ENCODE measurements around the gene ISY1. TPM values are rescaled to one million over a fixed set of nuclear protein-coding genes. Genes with fewer than 3 reads are reported as not detected.

Gene ISY1
- total RNA-seq, 2 experiments from 2014 or later = 28.2 to 28.5 TPM

DNA sequence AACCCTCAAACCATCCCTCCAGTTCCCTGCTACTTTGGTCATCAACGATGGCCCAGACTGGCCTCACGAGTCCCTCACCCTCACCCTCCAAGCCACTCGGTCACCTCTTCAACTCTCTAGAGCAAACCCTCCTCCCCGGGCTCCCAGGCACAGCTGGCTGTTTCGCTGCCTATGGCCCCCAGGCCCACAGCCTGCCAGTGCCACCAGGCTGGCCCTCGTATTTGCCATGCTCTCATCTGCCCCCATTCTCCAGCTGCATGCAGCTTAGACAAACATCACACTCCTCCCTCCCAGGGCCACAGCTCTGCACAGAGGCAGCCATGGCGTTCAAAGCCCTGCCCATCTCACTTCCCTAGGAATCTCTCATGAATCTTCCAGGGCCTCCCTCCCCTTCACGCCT is 53.1 kb downstream of the ISY1 start:
- ChIA-PET POLR2A (interaction anchor here (4.3 kb wide), 1 partner anchor 12 kb away, joined by 33 read pairs; the partner anchor contains the start of gene RAB43), CTCF (interaction anchor here (1.0 to 1.5 kb wide), 2 partner anchors 11 to 54 kb away, joined by 3 to 4 read pairs; no protein-coding TSS in a partner anchor)
- H3K4me1 ChIP-seq (ENCODE audit: insufficient read depth, low read length) = peaks cover 80% of the 10 kb centered on the region
- intact Hi-C loops (cut with DNase I, micrococcal nuclease) = no loop called here
- no peaks in the 10 kb centered on the region for H3K9me3 ChIP-seq (ENCODE audit: control insufficient read depth in 1 of 2, insufficient read depth in 1 of 2, low read length in 2 of 2)
- DNase-seq (no peak), ATAC-seq (ENCODE audit: poor library complexity) (no peak)
- TF ChIP-seq, protein P1, sequence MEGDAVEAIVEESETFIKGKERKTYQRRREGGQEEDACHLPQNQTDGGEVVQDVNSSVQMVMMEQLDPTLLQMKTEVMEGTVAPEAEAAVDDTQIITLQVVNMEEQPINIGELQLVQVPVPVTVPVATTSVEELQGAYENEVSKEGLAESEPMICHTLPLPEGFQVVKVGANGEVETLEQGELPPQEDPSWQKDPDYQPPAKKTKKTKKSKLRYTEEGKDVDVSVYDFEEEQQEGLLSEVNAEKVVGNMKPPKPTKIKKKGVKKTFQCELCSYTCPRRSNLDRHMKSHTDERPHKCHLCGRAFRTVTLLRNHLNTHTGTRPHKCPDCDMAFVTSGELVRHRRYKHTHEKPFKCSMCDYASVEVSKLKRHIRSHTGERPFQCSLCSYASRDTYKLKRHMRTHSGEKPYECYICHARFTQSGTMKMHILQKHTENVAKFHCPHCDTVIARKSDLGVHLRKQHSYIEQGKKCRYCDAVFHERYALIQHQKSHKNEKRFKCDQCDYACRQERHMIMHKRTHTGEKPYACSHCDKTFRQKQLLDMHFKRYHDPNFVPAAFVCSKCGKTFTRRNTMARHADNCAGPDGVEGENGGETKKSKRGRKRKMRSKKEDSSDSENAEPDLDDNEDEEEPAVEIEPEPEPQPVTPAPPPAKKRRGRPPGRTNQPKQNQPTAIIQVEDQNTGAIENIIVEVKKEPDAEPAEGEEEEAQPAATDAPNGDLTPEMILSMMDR (IDR thresholded peaks at IDR 0.05) = no peak
- no peak overlapping the region for H3K4me3 ChIP-seq (ENCODE audit: low read length)
- H3K4me1 Mint-ChIP-seq (ENCODE audit: low read depth) = peaks cover 78% of the 10 kb centered on the region
- H3K9me3 Mint-ChIP-seq = no peaks in the 10 kb centered on the region
- no peaks in the 10 kb centered on the region for H3K27me3 Mint-ChIP-seq
- H3K36me3 Mint-ChIP-seq (ENCODE audit: low read depth) = peaks cover 84% of the 10 kb centered on the region
- peak overlapping the region in 1 of 2 donors; percentile 13 for H3K27ac ChIP-seq (ENCODE audit: low read depth in 1 of 2, low read length in 2 of 2)
- no peaks in the 10 kb centered on the region for H3K27me3 ChIP-seq (ENCODE audit: control insufficient read depth in 1 of 2, insufficient read depth in 2 of 2, low read length in 2 of 2)
- H3K36me3 ChIP-seq (ENCODE audit: insufficient read depth, low read length) = peaks cover 72% of the 10 kb centered on the region
- H3K4me3 Mint-ChIP-seq = peak overlapping the region; percentile 42
- H3K27ac Mint-ChIP-seq = peak overlapping the region; percentile 75

DNA sequence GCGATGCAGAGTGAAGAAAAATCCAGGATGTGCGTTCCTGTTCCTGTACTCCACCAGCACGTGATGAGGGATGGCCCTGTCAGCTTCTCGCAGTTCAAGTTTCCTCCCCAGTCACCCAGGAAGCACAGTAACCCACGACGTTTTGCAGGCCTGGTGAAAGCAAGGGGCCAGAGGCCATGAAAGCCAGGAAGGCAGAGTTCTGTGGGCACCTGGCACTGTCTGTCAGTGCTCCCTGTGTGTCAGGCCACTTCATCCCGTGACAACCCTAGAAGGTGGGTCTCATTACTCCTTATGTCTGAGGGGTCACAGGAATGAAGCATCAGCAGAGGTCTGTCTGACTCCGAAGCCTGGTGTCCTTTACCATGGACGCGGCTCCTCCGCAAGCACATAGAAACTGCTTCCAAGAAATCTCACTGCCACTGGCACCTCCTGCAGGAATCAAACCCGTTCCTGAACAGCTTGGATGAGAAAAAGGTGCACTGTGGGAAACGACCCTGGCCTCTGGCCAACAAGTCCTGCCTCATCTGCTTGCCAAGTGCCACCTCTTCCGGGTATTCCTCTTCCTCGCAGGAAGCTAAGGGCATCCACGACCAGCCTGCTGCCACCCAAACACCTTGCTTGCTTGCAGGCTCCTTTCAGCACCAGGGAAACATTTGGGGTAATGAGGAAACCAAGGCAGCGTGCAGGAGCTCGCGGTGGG is 53.8 kb downstream of the ISY1 start:
- peak overlapping the region; percentile 75 for H3K27ac Mint-ChIP-seq
- H3K9me3 Mint-ChIP-seq = no peaks in the 10 kb centered on the region
- no peaks in the 10 kb centered on the region for H3K27me3 Mint-ChIP-seq
- H3K4me3 Mint-ChIP-seq = peak overlapping the region; percentile 42
- Histone ChIP-seq H3K4me3 (ENCODE audit: low read length) (no peak overlapping the region), H3K27ac (ENCODE audit: low read depth in 1 of 2, low read length in 2 of 2) (peak overlapping the region in 1 of 2 donors; percentile 22), H3K36me3 (ENCODE audit: insufficient read depth, low read length) (peaks cover 69% of the 10 kb centered on the region), H3K27me3 (ENCODE audit: control insufficient read depth in 1 of 2, insufficient read depth in 2 of 2, low read length in 2 of 2) (no peaks in the 10 kb centered on the region), H3K4me1 (ENCODE audit: insufficient read depth, low read length) (peaks cover 77% of the 10 kb centered on the region), H3K9me3 (ENCODE audit: control insufficient read depth in 1 of 2, insufficient read depth in 1 of 2, low read length in 2 of 2) (no peaks in the 10 kb centered on the region)
- intact Hi-C loops (cut with DNase I, micrococcal nuclease) = no loop called here
- no peak for ATAC-seq (ENCODE audit: poor library complexity)
- ChIA-PET CTCF (interaction anchor here (0.9 kb wide), 1 partner anchor 13 kb away, joined by 3 read pairs; no protein-coding TSS in a partner anchor), POLR2A (interaction anchor here (0.6 to 4.3 kb wide), 3 partner anchors 10 to 67 kb away, joined by 3 to 33 read pairs (median 4); partner anchors contain the start of gene RAB43)
- TF ChIP-seq, protein P1 (IDR thresholded peaks at IDR 0.05) = no peak
- DNase-seq = no peak
- peaks cover 79% of the 10 kb centered on the region for H3K4me1 Mint-ChIP-seq (ENCODE audit: low read depth)
- peaks cover 79% of the 10 kb centered on the region for H3K36me3 Mint-ChIP-seq (ENCODE audit: low read depth)

DNA sequence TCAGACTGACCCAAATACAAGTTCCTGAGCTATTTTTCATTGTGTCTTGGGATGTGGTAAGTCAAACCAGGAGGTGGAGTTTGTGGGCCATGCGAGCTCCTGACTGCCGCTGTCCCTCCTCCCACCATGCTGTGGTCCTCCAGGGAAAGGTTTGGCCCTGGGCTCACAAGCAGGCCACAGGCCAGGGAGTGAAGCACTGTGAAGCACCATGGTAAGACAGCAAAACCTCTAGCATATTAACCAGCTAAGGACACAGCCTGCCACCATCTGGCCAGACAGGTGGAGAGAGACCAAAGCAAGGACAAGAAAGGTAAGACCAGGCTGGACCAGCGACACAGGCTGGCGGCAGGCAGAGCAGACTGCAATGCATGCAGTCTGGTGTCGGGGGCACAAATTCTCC is 54.5 kb downstream of the ISY1 start:
- Mint-ChIP-seq H3K27me3 (no peaks in the 10 kb centered on the region), H3K27ac (peak overlapping the region; percentile 75), H3K9me3 (no peaks in the 10 kb centered on the region), H3K4me3 (no peak overlapping the region), H3K36me3 (ENCODE audit: low read depth) (peaks cover 81% of the 10 kb centered on the region), H3K4me1 (ENCODE audit: low read depth) (peaks cover 86% of the 10 kb centered on the region)
- peak overlapping the region in 1 of 2 donors; percentile 22 for H3K27ac ChIP-seq (ENCODE audit: low read depth in 1 of 2, low read length in 2 of 2)
- POLR2A ChIA-PET = interaction anchor here (0.7 to 4.3 kb wide), 2 partner anchors 10 to 13 kb away, joined by 3 to 33 read pairs; partner anchors contain the start of gene RAB43
- peaks cover 67% of the 10 kb centered on the region for H3K36me3 ChIP-seq (ENCODE audit: insufficient read depth, low read length)
- no peaks in the 10 kb centered on the region for H3K27me3 ChIP-seq (ENCODE audit: control insufficient read depth in 1 of 2, insufficient read depth in 2 of 2, low read length in 2 of 2)
- TF ChIP-seq, protein P1 (IDR thresholded peaks at IDR 0.05) = no peak
- intact Hi-C loops (cut with DNase I, micrococcal nuclease) = no loop called here
- no peak for DNase-seq
- H3K9me3 ChIP-seq (ENCODE audit: control insufficient read depth in 1 of 2, insufficient read depth in 1 of 2, low read length in 2 of 2) = no peaks in the 10 kb centered on the region
- CTCF ChIA-PET = interaction anchor here (0.9 to 1.2 kb wide), 2 partner anchors 14 to 136 kb away, joined by 3 read pairs; no protein-coding TSS in a partner anchor
- ATAC-seq (ENCODE audit: poor library complexity) = no peak
- no peak overlapping the region for H3K4me3 ChIP-seq (ENCODE audit: low read length)
- peaks cover 79% of the 10 kb centered on the region for H3K4me1 ChIP-seq (ENCODE audit: insufficient read depth, low read length)
